Glomerular endothelial cell (primary cell): ENCODE data around the gene FAM167B. TPM values are rescaled to one million over a fixed set of nuclear protein-coding genes. Genes with fewer than 3 reads are reported as not detected.
"Not testable (repeated sequence)": the region's sequence is repeated elsewhere in the genome, so short reads cannot be mapped to it uniquely, and the experiment has no call there.

Experiments
- DNase-seq: peaks from one replicate; pipeline ENCODE4 v3.0.0-alpha.2; 2011; ENCODE audit warnings: low read depth, low spot score; ENCODE audit errors: extremely low read depth
- total RNA-seq: library from RNA; depleted of rRNA; stranded (reverse); fragments of >200 nt; gene quantifications from 2 replicates; pipeline ENCODE4 v1.2.3, GENCODE V29; 2015

Gene FAM167B
- total RNA-seq, 1 donor from 2014 or later = 121 TPM

GRCh38 chr1:32291708-32292538 lies 44.9 kb downstream of the FAM167B start, which contains the start of gene HDAC1:
TSS of gene HDAC1 (plus strand) at chr1:32292083. CDS start at chr1:32292170, 87 bp downstream.
- peak; percentile 52 for DNase-seq

- DNase-seq = not testable (repeated sequence)
Observed at GRCh38 chr1:32298211-32298610, 51.2 kb downstream of the FAM167B start.

Other genes starting within 250 kb of the FAM167B start
- gene KHDRBS1, start 233.4 kb upstream of the FAM167B start, total RNA-seq = 86.4 and 128 TPM in 2 replicates
- gene TMEM39B, start 174.3 kb upstream of the FAM167B start, total RNA-seq = 9.5 and 10.3 TPM in 2 replicates
- 50.3 and 51.1 TPM in 2 replicates for gene KPNA6, start 139.2 kb upstream of the FAM167B start, total RNA-seq
- gene TXLNA, start 67.5 kb upstream of the FAM167B start, total RNA-seq = 72.3 and 74.8 TPM in 2 replicates
- 17.5 and 21.4 TPM in 2 replicates for gene CCDC28B, start 46.6 kb upstream of the FAM167B start, total RNA-seq
- gene IQCC, start 41.6 kb upstream of the FAM167B start, total RNA-seq = 0.97 and 3.4 TPM in 2 replicates
- not detected in 2 replicates for gene DCDC2B, start 38.1 kb upstream of the FAM167B start, total RNA-seq
- gene TMEM234, start 24.9 kb upstream of the FAM167B start, total RNA-seq = 15.9 and 16.6 TPM in 2 replicates
- 234 and 362 TPM in 2 replicates for gene EIF3I, start 24.8 kb upstream of the FAM167B start, total RNA-seq
- gene LCK, start 4.0 kb downstream of the FAM167B start, total RNA-seq = 0.35 and 1.1 TPM in 2 replicates
- 150 and 166 TPM in 2 replicates for gene HDAC1, start 44.9 kb downstream of the FAM167B start, total RNA-seq
- gene MARCKSL1, start 89.0 kb downstream of the FAM167B start, total RNA-seq = 355 and 455 TPM in 2 replicates
- gene FAM229A, start 115.3 kb downstream of the FAM167B start, total RNA-seq = 3.5 and 5.5 TPM in 2 replicates
- gene TSSK3, start 115.3 kb downstream of the FAM167B start, total RNA-seq = 0.47 TPM in 1 of 2 replicates, not detected in the other
- gene BSDC1, start 147.2 kb downstream of the FAM167B start, total RNA-seq = 75.0 and 117 TPM in 2 replicates
- not detected in 2 replicates for gene ZBTB8B, start 217.8 kb downstream of the FAM167B start, total RNA-seq